Ovary (tissue), 9 donors: ENCODE data around the gene DMAC2. TPM values are rescaled to one million over a fixed set of nuclear protein-coding genes. Genes with fewer than 3 reads are reported as not detected.

Source experiments
- DNase-seq, 5 donors: peaks; one replicate each; pipeline ENCODE4 v3.0.0-alpha.2; 2019 to 2020
- H3K27ac ChIP-seq, 2 donors: fragments of 200-600 bp; one replicate each; pipeline versions ENCODE4 v1.5.1 to v1.8.0; 2019 to 2022
- H3K27me3 ChIP-seq: fragments of 200-600 bp; one replicate; pipeline ENCODE4 v1.8.0; 2022
- H3K36me3 ChIP-seq: fragments of 200-600 bp; sonication (generic); one replicate; pipeline ENCODE4 v1.5.1; 2019
- H3K4me1 ChIP-seq: one replicate; pipeline ENCODE4 v1.8.1; 2013; ENCODE audit warnings: mild to moderate bottlenecking, moderate library complexity; ENCODE audit not compliant: insufficient read depth
- H3K4me3 ChIP-seq: fragments of 200-600 bp; sonication (generic); one replicate; pipeline ENCODE4 v1.5.1; 2017
- H3K9me3 ChIP-seq, 2 donors: fragments of 200-600 bp in 1 of 2; sonication (generic) in 1 of 2; one replicate each; pipeline versions ENCODE4 v1.5.1 to v1.8.1; 2013 to 2019; ENCODE audit warnings: mild to moderate bottlenecking in 1 of 2, moderate library complexity in 1 of 2
- CTCF ChIP-seq, 3 donors: fragments of 450-650 bp in 2 of 3; fragments of 200-600 bp in 1 of 3; IDR thresholded peaks; one replicate each; pipeline versions ENCODE4 v1.5.1 to v1.8.0; 2016 to 2022; ENCODE audit warnings: antibody characterized with exemption in 3 of 3, mild to moderate bottlenecking in 1 of 3
- EP300 ChIP-seq: sonication (generic); formaldehyde crosslinking; IDR thresholded peaks from one replicate; pipeline ENCODE4 v1.6.1; 2017; ENCODE audit warnings: antibody characterized with exemption
- POLR2A ChIP-seq: fragments of 450-650 bp; IDR thresholded peaks from one replicate; pipeline ENCODE4 v1.6.1; 2017; ENCODE audit warnings: antibody characterized with exemption, mild to moderate bottlenecking, moderate library complexity
- WGBS, 3 donors: extraction: QIAGEN DNeasy Blood & Tissue Kit in 1 of 3; methylation state at CpG; one replicate each; pipeline versions ENCODE4 v1.1.5 to v1.1.7; 2013 to 2017; 5-methylcytosine and 5-hydroxymethylcytosine counted together
- intact Hi-C, 4 donors: fragments of 100-400 bp; cut with DNase I; formaldehyde crosslinking; loops; one replicate each; pipeline versions ENCODE4 v1.11.0 to v1.15.1; 2022 to 2023
- polyA plus RNA-seq, 2 donors: library from polyadenylated mRNA; stranded (reverse); fragments of 200-250 nt in 1 of 2; fragments of 350-450 nt in 1 of 2; fragmentation: Illumina TruSeq in 1 of 2; extraction: RNeasy Lipid Tissue Mini Kit (QIAGEN cat#74804) in 1 of 2; gene quantifications; one replicate each; pipeline ENCODE4 v1.2.3, GENCODE V29; 2013 to 2014
- total RNA-seq, 7 donors: library from RNA; depleted of rRNA in 2 of 7; stranded (reverse); fragments of >200 nt in 2 of 7; fragmentation: NEBNext Ultra II Directional in 3 of 7; extraction: Animal tissue kit (Norgen Biotek cat#: 25700) in 3 of 7; gene quantifications; one replicate each; pipeline versions ENCODE4 v1.1.0 to v1.2.4, GENCODE V29; 2016 to 2023
- donor health status: DM: no; HTN: no; CAD: no; lungs with moderate emphysema.
- donor health status: DM: no; HTN: no; CAD: no.
- donor health status: Bipolar disorder and iron deficiency.
- donor health status: DM: yes; HTN: yes; CAD: no.
- donor health status: DM: no; HTN: no; CAD: no.
- donor health status: DM: yes; HTN: yes; CAD: no.

Gene DMAC2
- total and polyA plus RNA-seq, 9 donors: 23.1 to 35.9 (median 31.1) TPM

- Histone ChIP-seq H3K27me3 (no peaks in the 10 kb centered on the region), H3K9me3 (no peaks in the 10 kb centered on the region), H3K36me3 (no peaks in the 10 kb centered on the region), H3K27ac (peak within 1 kb of the TSS; percentile 1 to 84), H3K4me1 (peaks cover 5% of the 10 kb centered on the region), H3K4me3 (peak within 1 kb of the TSS; percentile 98)
- peak; percentile 99 to 100 (median 99) for DNase-seq
- intact Hi-C loops: no loop called here
- peak; percentile 48 for TF ChIP-seq POLR2A
- TF ChIP-seq EP300: peak; percentile 30
- TF ChIP-seq CTCF (IDR thresholded peaks at IDR 0.05): no peak
- 0% methylated on average over 50 of the region's 50 CpGs for WGBS, 3 donors
Observed at GRCh38 chr19:41397086-41398049, 42.3 kb downstream of the DMAC2 start, which contains the start of the genes BCKDHA and EXOSC5. TSS of gene BCKDHA (plus strand) at chr19:41397818. CDS start at chr19:41397828, 10 bp downstream. TSS of gene EXOSC5 (minus strand) at chr19:41397359. CDS start at chr19:41397328, 31 bp downstream.

GRCh38 chr19:41395355-41395754 is 44.4 kb downstream of the DMAC2 start:
- DNase-seq: no peak
- WGBS, 3 donors: 63 to 71% (median 66%) methylated on average over 6 of the region's 6 CpGs
- intact Hi-C loops: no loop called here
- H3K36me3 ChIP-seq: no peaks in the 10 kb centered on the region
- H3K9me3 ChIP-seq: no peaks in the 10 kb centered on the region
- peaks cover 5% of the 10 kb centered on the region for H3K4me1 ChIP-seq
- no peak overlapping the region for H3K27ac ChIP-seq
- no peak overlapping the region for H3K4me3 ChIP-seq
- TF ChIP-seq POLR2A (no peak), CTCF (IDR thresholded peaks at IDR 0.05) (no peak), EP300 (no peak)
- no peaks in the 10 kb centered on the region for H3K27me3 ChIP-seq

- no peak overlapping the region for H3K4me3 ChIP-seq
- no peaks in the 10 kb centered on the region for H3K27me3 ChIP-seq
- intact Hi-C loops: no loop called here
- no peak for DNase-seq
- no peak for TF ChIP-seq CTCF (IDR thresholded peaks at IDR 0.05)
- no peak for TF ChIP-seq POLR2A
- TF ChIP-seq EP300: no peak
- no peaks in the 10 kb centered on the region for H3K9me3 ChIP-seq
- no peaks in the 10 kb centered on the region for H3K36me3 ChIP-seq
- H3K27ac ChIP-seq: no peak overlapping the region
- 67 to 80% (median 74%) methylated on average over 12 of the region's 12 CpGs for WGBS, 3 donors
- peaks cover 2% of the 10 kb centered on the region for H3K4me1 ChIP-seq
Observed at GRCh38 chr19:41392775-41393174, 46.9 kb downstream of the DMAC2 start.

GRCh38 chr19:41391618-41392017 is 48.1 kb downstream of the DMAC2 start:
- no peaks in the 10 kb centered on the region for H3K27me3 ChIP-seq
- H3K4me1 ChIP-seq: peaks cover 2% of the 10 kb centered on the region
- no peaks in the 10 kb centered on the region for H3K36me3 ChIP-seq
- no peak overlapping the region for H3K27ac ChIP-seq
- DNase-seq: no peak
- WGBS, 3 donors: 84 to 90% (median 86%) methylated on average over 11 of the region's 11 CpGs
- H3K4me3 ChIP-seq: no peak overlapping the region
- H3K9me3 ChIP-seq: no peaks in the 10 kb centered on the region
- TF ChIP-seq CTCF (IDR thresholded peaks at IDR 0.05) (no peak), POLR2A (no peak), EP300 (no peak)
- intact Hi-C loops: no loop called here
